GM12891 (cell line): ENCODE measurements around the gene CD83.

Experiments
- DNase-seq: peaks from one replicate; pipeline ENCODE4 v3.0.0; 2011; ENCODE audit warnings: low spot score; ENCODE audit not compliant: insufficient read length
- FAIRE-seq: peaks from 2 replicates; lab custom pipeline; 2011; peaks lifted over from hg19 to GRCh38; lab: Jason Lieb, UNC
- PAX5 ChIP-seq: IDR thresholded peaks from 2 replicates; pipeline ENCODE4 v1.6.1; 2011; ENCODE audit warnings: low read length, moderate library complexity, mild to moderate bottlenecking; ENCODE audit not compliant: insufficient read depth, severe bottlenecking
- POLR2A ChIP-seq: IDR thresholded peaks from 2 replicates; pipeline ENCODE4 v1.6.1; 2011; ENCODE audit warnings: low read depth, low read length, control low read depth
- POLR2AphosphoS5 ChIP-seq: IDR thresholded peaks from 2 replicates; pipeline ENCODE4 v1.6.1; 2011; ENCODE audit warnings: low read depth, low read length, control low read depth
- POU2F2 ChIP-seq: IDR thresholded peaks from 2 replicates; pipeline ENCODE4 v1.6.1; 2011; ENCODE audit warnings: low read depth, mild to moderate bottlenecking, control low read depth, low read length, moderate library complexity
- SPI1 ChIP-seq: IDR thresholded peaks from 2 replicates; pipeline ENCODE4 v1.6.1; 2011; ENCODE audit warnings: low read depth, low read length, control low read depth
- TAF1 ChIP-seq: IDR thresholded peaks from 2 replicates; pipeline ENCODE4 v1.6.1; 2011; ENCODE audit warnings: low read depth, low read length, control low read depth

The CD83 gene

DNA sequence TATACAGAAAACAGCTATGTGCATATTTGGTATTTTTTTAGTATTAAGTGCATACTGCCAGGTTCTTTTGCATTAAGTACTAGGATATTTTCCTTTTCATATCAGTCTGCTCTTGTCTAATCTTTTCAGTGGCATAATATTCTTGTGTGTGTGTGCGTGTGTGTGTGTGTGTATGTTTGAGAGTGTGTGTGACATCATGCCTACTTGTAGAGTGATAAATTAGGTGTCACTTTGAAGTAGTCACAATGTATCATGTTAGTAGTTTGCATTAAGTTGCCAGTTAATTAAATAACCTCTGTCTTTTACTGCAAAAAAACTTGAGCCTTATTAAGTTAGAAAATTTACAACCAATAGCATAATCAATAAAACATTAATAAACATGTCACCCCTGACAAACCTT is 65.3 kb downstream of the CD83 start:
- FAIRE-seq (peak; percentile 5), DNase-seq (no peak)
- TF ChIP-seq POLR2AphosphoS5 = no peak
- no peak for TF ChIP-seq PAX5
- no peak for TF ChIP-seq POLR2A
- no peak for TF ChIP-seq TAF1
- TF ChIP-seq SPI1 = no peak
- no peak for TF ChIP-seq POU2F2
